HCT116 (cell line): ENCODE results near the gene RAB27A. TPM values are rescaled to one million over a fixed set of nuclear protein-coding genes. Genes with fewer than 3 reads are reported as not detected.

Experiments used
- ATAC-seq: fragments of 200-7000 bp; cut with Tn5 transposase; 2 replicates; pipeline ENCODE4 v1.9.1; 2020; ENCODE audit warnings: mild to moderate bottlenecking, moderate library complexity
- BruUV-seq: library from RNA; stranded (reverse); fragments of 400-500 nt; replicated peaks from 2 replicates; lab custom pipeline; 2021; lab: Mats Ljungman, UMichigan
- CTCF ChIA-PET: fragments of 300-600 bp; sonication (Branson Sonifier 250); formaldehyde crosslinking; loops from one replicate; lab custom pipeline; 2021; ENCODE audit warnings: antibody characterized with exemption; lab: Charles Lee
- POLR2A ChIA-PET: fragments of 300-600, 350-600 bp; sonication (Branson Sonifier 250); formaldehyde crosslinking; loops from one replicate; lab custom pipeline; 2021; ENCODE audit warnings: antibody characterized with exemption; lab: Charles Lee
- RAD21 ChIA-PET, 2 experiments: fragments of 300-600 bp; sonication (Branson Sonifier 250); formaldehyde crosslinking; loops; one replicate each; lab custom pipeline; 2023; ENCODE audit warnings: low total read pairs in 2 of 2; ENCODE audit not compliant: uncharacterized antibody in 2 of 2, unreplicated experiment in 2 of 2, low non-redundant PET in 1 of 2; lab: Charles Lee
- DNase-seq: peaks from one replicate; pipeline ENCODE4 v3.0.0-alpha.2; 2010; ENCODE audit warnings: low read depth, low spot score
- H2AFZ ChIP-seq: fragments of 200-600 bp; shearing (Covaris generic), sonication (generic); 2 replicates; pipeline ENCODE4 v1.6.1; 2017; ENCODE audit warnings: low read depth, mixed run types, mixed read lengths, antibody characterized with exemption, low read length; ENCODE audit not compliant: poor library complexity, severe bottlenecking
- H3K27ac ChIP-seq: 2 replicates; pipeline ENCODE4 v1.5.1; 2012; ENCODE audit warnings: low read depth, low read length
- H3K27me3 ChIP-seq: fragments of 200-600 bp; sonication (generic); 2 replicates; pipeline ENCODE4 v1.6.1; 2016; ENCODE audit warnings: mixed run types, low read length, mixed read lengths; ENCODE audit not compliant: insufficient read depth
- H3K36me3 ChIP-seq, 2 experiments: fragments of 200-500 bp in 1 of 2; fragments of 200-600 bp in 1 of 2; sonication (Bioruptor generic) in 1 of 2; sonication (generic) in 1 of 2; 2 replicates each; pipeline versions ENCODE4 v1.5.1 to v1.6.1; 2014 to 2016; ENCODE audit warnings: low read length in 2 of 2, inconsistent platforms in 1 of 2, mixed read lengths in 1 of 2, mixed run types in 1 of 2; ENCODE audit not compliant: insufficient read depth in 2 of 2, control insufficient read depth in 1 of 2
- H3K4me1 ChIP-seq, 2 experiments: fragments of 200-600 bp in 1 of 2; sonication (generic) in 1 of 2; 2 replicates each; pipeline versions ENCODE4 v1.5.1 to v1.6.1; 2012 to 2017; ENCODE audit warnings: low read length in 2 of 2, inconsistent platforms in 1 of 2, mild to moderate bottlenecking in 1 of 2, mixed read lengths in 1 of 2, mixed run types in 1 of 2, moderate library complexity in 1 of 2; ENCODE audit not compliant: insufficient read depth in 2 of 2, control insufficient read depth in 1 of 2
- H3K4me2 ChIP-seq: fragments of 200-600 bp; sonication (generic); 2 replicates; pipeline ENCODE4 v1.6.1; 2017; ENCODE audit warnings: mixed run types, low read length, mixed read lengths
- H3K4me3 ChIP-seq, 2 experiments: fragments of 200-600 bp in 1 of 2; sonication (generic) in 1 of 2; replicated peaks in 1 of 2; 2 replicates each; pipeline ENCODE4 v1.5.1; 2011 to 2016; ENCODE audit warnings: low read length in 2 of 2, control low read depth in 1 of 2, low read depth in 1 of 2, mild to moderate bottlenecking in 1 of 2, mixed read lengths in 1 of 2, mixed run types in 1 of 2
- H3K79me2 ChIP-seq: fragments of 200-600 bp; sonication (generic); 2 replicates; pipeline ENCODE4 v1.6.1; 2017; ENCODE audit warnings: mild to moderate bottlenecking, mixed run types, low read length, moderate library complexity, mixed read lengths; ENCODE audit not compliant: insufficient read depth
- H3K9ac ChIP-seq: fragments of 200-600 bp; sonication (generic); 2 replicates; pipeline ENCODE4 v1.6.1; 2016; ENCODE audit warnings: low read length, mixed read lengths
- H3K9me2 ChIP-seq: fragments of 200-600 bp; sonication (generic), shearing (Covaris generic); 2 replicates; pipeline ENCODE4 v1.6.1; 2017; ENCODE audit warnings: mixed run types, mild to moderate bottlenecking, moderate library complexity; ENCODE audit not compliant: insufficient read depth
- H3K9me3 ChIP-seq, 2 experiments: fragments of 200-500 bp in 1 of 2; fragments of 200-600 bp in 1 of 2; sonication (Bioruptor generic) in 1 of 2; sonication (generic) in 1 of 2; 2 replicates each; pipeline ENCODE4 v1.6.1; 2014 to 2017; ENCODE audit warnings: low read length in 2 of 2, mixed read lengths in 2 of 2, inconsistent platforms in 1 of 2, low read depth in 1 of 2, mild to moderate bottlenecking in 1 of 2, mixed run types in 1 of 2, moderate library complexity in 1 of 2; ENCODE audit not compliant: control insufficient read depth in 1 of 2, insufficient read depth in 1 of 2
- H4K20me1 ChIP-seq: fragments of 200-600 bp; sonication (generic), shearing (Covaris generic); 2 replicates; pipeline ENCODE4 v1.6.1; 2017; ENCODE audit warnings: mixed run types, mild to moderate bottlenecking, moderate library complexity; ENCODE audit not compliant: insufficient read depth
- CBX3 ChIP-seq: IDR thresholded peaks from 2 replicates; pipeline ENCODE4 v1.6.1; 2012; ENCODE audit warnings: low read depth
- CEBPB ChIP-seq: IDR thresholded peaks from 2 replicates; pipeline ENCODE4 v1.6.1; 2012; ENCODE audit warnings: low read depth
- CTCF ChIP-seq, 3 experiments: fragments of 200-600 bp in 1 of 3; sonication (generic) in 1 of 3; IDR thresholded peaks in 2 of 3; conservative IDR thresholded peaks in 1 of 3; 2 replicates each; pipeline ENCODE4 v1.5.1; 2012 to 2017; ENCODE audit warnings: low read depth in 2 of 3, low read length in 2 of 3, antibody characterized with exemption in 1 of 3, borderline replicate concordance in 1 of 3, control low read depth in 1 of 3, mild to moderate bottlenecking in 1 of 3, mixed read lengths in 1 of 3, mixed run types in 1 of 3, moderate library complexity in 1 of 3; ENCODE audit not compliant: insufficient read depth in 1 of 3
- EGR1 ChIP-seq: IDR thresholded peaks from 2 replicates; pipeline ENCODE4 v1.6.1; 2012; ENCODE audit warnings: low read depth
- ELF1 ChIP-seq: IDR thresholded peaks from 2 replicates; pipeline ENCODE4 v1.6.1; 2012; ENCODE audit warnings: low read depth, borderline replicate concordance
- MAX ChIP-seq: IDR thresholded peaks from 2 replicates; pipeline ENCODE4 v1.6.1; 2012
- POLR2A ChIP-seq: IDR thresholded peaks from 2 replicates; pipeline ENCODE4 v1.7.0; 2011; ENCODE audit warnings: borderline replicate concordance; ENCODE audit not compliant: insufficient read depth, insufficient read length; ENCODE audit errors: extremely low read depth
- REST ChIP-seq: IDR thresholded peaks from 2 replicates; pipeline ENCODE4 v1.6.1; 2012; ENCODE audit warnings: low read depth
- SP1 ChIP-seq: IDR thresholded peaks from 2 replicates; pipeline ENCODE4 v1.6.1; 2012; ENCODE audit warnings: low read depth
- SRF ChIP-seq: IDR thresholded peaks from 2 replicates; pipeline ENCODE4 v1.6.1; 2012; ENCODE audit warnings: low read depth
- intact Hi-C: fragments of 100-400 bp; cut with micrococcal nuclease; formaldehyde crosslinking; loops from 2 replicates; pipeline ENCODE4 v1.10.0; 2022
- total RNA-seq: library from RNA; stranded (reverse); gene quantifications from one replicate; pipeline ENCODE4 v1.2.1, GENCODE V29; 2021; ENCODE audit not compliant: unreplicated experiment

Gene RAB27A
- total RNA-seq, 1 experiment from 2014 or later: 8.8 TPM

GRCh38 chr15:55179141-55179540, 110.5 kb downstream of the RAB27A start:
- no peak for ATAC-seq
- H3K79me2 ChIP-seq: peaks cover 15% of the 10 kb centered on the region
- H3K27me3 ChIP-seq: no peaks in the 10 kb centered on the region
- RAD21 ChIA-PET: no interaction called here
- no peak for TF ChIP-seq SRF
- TF ChIP-seq POLR2A: no peak
- TF ChIP-seq CTCF (IDR thresholded peaks at IDR 0.05 in 2 of 3, conservative IDR thresholded peaks at IDR 0.05 in 1 of 3; ENCODE audit: borderline replicate concordance in 1 of 3, insufficient read depth in 1 of 3, low read depth in 2 of 3, low read length in 2 of 3): no peak
- TF ChIP-seq ELF1: no peak
- no peak for TF ChIP-seq CEBPB
- no peak for TF ChIP-seq MAX
- no peak for TF ChIP-seq SP1
- TF ChIP-seq CBX3: no peak
- TF ChIP-seq REST: no peak
- TF ChIP-seq EGR1: no peak
- no peak overlapping the region for H3K9ac ChIP-seq
- no peak for DNase-seq
- H3K4me1 ChIP-seq: no peaks in the 10 kb centered on the region
- H3K9me3 ChIP-seq: no peaks in the 10 kb centered on the region
- no TSS peak for BruUV-seq
- peaks cover 29 to 40% of the 10 kb centered on the region in 2 experiments for H3K36me3 ChIP-seq
- intact Hi-C loops: no loop called here
- H3K4me2 ChIP-seq: no peak overlapping the region
- CTCF ChIA-PET: interaction anchor here (2.6 kb wide), 1 partner anchor 11 kb away, joined by 16 read pairs; no protein-coding TSS in a partner anchor
- POLR2A ChIA-PET: no interaction called here
- no peak overlapping the region for H2AFZ ChIP-seq
- no peak overlapping the region for H3K27ac ChIP-seq
- peaks cover 9% of the 10 kb centered on the region; the same call in 1 of the 2 replicates for H4K20me1 ChIP-seq
- H3K4me3 ChIP-seq: no peak overlapping the region
- no peaks in the 10 kb centered on the region for H3K9me2 ChIP-seq
